Dendritic cell treated with granulocyte-macrophage colony-stimulating factor and Interleukin-4, amounts not matched to agents 40 ng/mL and 50 ng/mL, for 4 days (primary cell): ENCODE results near the gene ULBP1.
"Not testable (repeated sequence)": the region's sequence is repeated elsewhere in the genome, so short reads cannot be mapped to it uniquely, and the experiment has no call there.

Source experiments
- H3K27ac Mint-ChIP-seq: one replicate; pipeline ENCODE4 v1.8.0; 2022; ENCODE audit warnings: mild to moderate bottlenecking, mixed read lengths
- H3K27me3 Mint-ChIP-seq: one replicate; pipeline ENCODE4 v1.8.0; 2022; ENCODE audit warnings: mild to moderate bottlenecking, mixed read lengths
- H3K36me3 Mint-ChIP-seq: one replicate; pipeline ENCODE4 v1.8.0; 2022; ENCODE audit warnings: low read depth, mixed read lengths
- H3K4me1 Mint-ChIP-seq: one replicate; pipeline ENCODE4 v1.8.0; 2022; ENCODE audit warnings: low read depth, mixed read lengths
- H3K4me3 Mint-ChIP-seq: one replicate; pipeline ENCODE4 v1.8.0; 2022; ENCODE audit warnings: mild to moderate bottlenecking, moderate library complexity, mixed read lengths
- H3K9me3 Mint-ChIP-seq: one replicate; pipeline ENCODE4 v1.8.0; 2022; ENCODE audit warnings: mixed read lengths
- intact Hi-C: fragments of 100-400 bp; cut with micrococcal nuclease; formaldehyde crosslinking; loops from one replicate; pipeline ENCODE4 v1.15.0; 2022

Gene ULBP1

GRCh38 chr6:149963462-149964307 is at the start of gene ULBP1:
ULBP1 (plus strand) TSS chr6:149963943; CDS start chr6:149964050, 107 bp downstream.
- Mint-ChIP-seq H3K4me3 (peak within 1 kb of the TSS; percentile 76), H3K27me3 (peaks cover 86% of the 10 kb centered on the region), H3K36me3 (no peaks in the 10 kb centered on the region), H3K4me1 (peaks cover 29% of the 10 kb centered on the region), H3K9me3 (no peaks in the 10 kb centered on the region), H3K27ac (peak within 1 kb of the TSS; percentile 82)
- intact Hi-C loops = loop anchor here (2.0 kb wide), 1 partner anchor 41 kb away; no protein-coding TSS in a partner anchor

- no peaks in the 10 kb centered on the region for H3K4me1 Mint-ChIP-seq
- H3K4me3 Mint-ChIP-seq = no peak overlapping the region
- H3K27ac Mint-ChIP-seq = no peak overlapping the region
- intact Hi-C loops = no loop called here
- no peaks in the 10 kb centered on the region for H3K9me3 Mint-ChIP-seq
- H3K36me3 Mint-ChIP-seq = no peaks in the 10 kb centered on the region
- peaks cover 28% of the 10 kb centered on the region for H3K27me3 Mint-ChIP-seq
Observed at GRCh38 chr6:149915970-149916865, 47.5 kb upstream of the ULBP1 start.

GRCh38 chr6:149917679-149918078 is 46.1 kb upstream of the ULBP1 start:
- intact Hi-C loops = no loop called here

GRCh38 chr6:149918151-149918905 is 45.4 kb upstream of the ULBP1 start:
- intact Hi-C loops = no loop called here
- Mint-ChIP-seq H3K27me3 (peaks cover 46% of the 10 kb centered on the region), H3K36me3 (no peaks in the 10 kb centered on the region), H3K4me1 (peaks cover 15% of the 10 kb centered on the region), H3K9me3 (no peaks in the 10 kb centered on the region), H3K4me3 (no peak overlapping the region), H3K27ac (no peak overlapping the region)

More at GRCh38 chr6:149917679-149918078, 46.1 kb upstream of the ULBP1 start:
- H3K27me3 Mint-ChIP-seq = peaks cover 43% of the 10 kb centered on the region
- no peak overlapping the region for H3K4me3 Mint-ChIP-seq
- H3K9me3 Mint-ChIP-seq = no peaks in the 10 kb centered on the region
- no peak overlapping the region for H3K27ac Mint-ChIP-seq
- H3K4me1 Mint-ChIP-seq = peaks cover 9% of the 10 kb centered on the region
- H3K36me3 Mint-ChIP-seq = no peaks in the 10 kb centered on the region

GRCh38 chr6:149919126-149919833 is 44.5 kb upstream of the ULBP1 start:
- H3K36me3 Mint-ChIP-seq, H3K9me3 Mint-ChIP-seq, H3K27ac Mint-ChIP-seq, H3K4me3 Mint-ChIP-seq, intact Hi-C loops: not testable (repeated sequence)
- peaks cover 18% of the 10 kb centered on the region for H3K4me1 Mint-ChIP-seq
- peaks cover 55% of the 10 kb centered on the region for H3K27me3 Mint-ChIP-seq

- Mint-ChIP-seq H3K27ac (no peak overlapping the region), H3K36me3 (no peaks in the 10 kb centered on the region), H3K4me1 (peaks cover 18% of the 10 kb centered on the region), H3K27me3 (peaks cover 60% of the 10 kb centered on the region), H3K4me3 (no peak overlapping the region), H3K9me3 (no peaks in the 10 kb centered on the region)
- intact Hi-C loops = no loop called here
Observed at GRCh38 chr6:149919834-149920225, 43.9 kb upstream of the ULBP1 start.

GRCh38 chr6:149921361-149921760 is 42.4 kb upstream of the ULBP1 start:
- intact Hi-C loops = no loop called here
- H3K9me3 Mint-ChIP-seq = no peaks in the 10 kb centered on the region
- peaks cover 31% of the 10 kb centered on the region for H3K4me1 Mint-ChIP-seq
- H3K27me3 Mint-ChIP-seq = peaks cover 75% of the 10 kb centered on the region
- no peak overlapping the region for H3K27ac Mint-ChIP-seq
- H3K4me3 Mint-ChIP-seq = no peak overlapping the region
- no peaks in the 10 kb centered on the region for H3K36me3 Mint-ChIP-seq

- Mint-ChIP-seq H3K27me3 (peaks cover 78% of the 10 kb centered on the region), H3K4me1 (peaks cover 33% of the 10 kb centered on the region)
- H3K36me3 Mint-ChIP-seq, H3K4me3 Mint-ChIP-seq, H3K27ac Mint-ChIP-seq, H3K9me3 Mint-ChIP-seq: not testable (repeated sequence)
- intact Hi-C loops = loop anchor here (2.0 kb wide), 1 partner anchor 57 kb away; the partner anchor contains the start of gene LRP11
Observed at GRCh38 chr6:149922091-149922490, 41.7 kb upstream of the ULBP1 start.

- Mint-ChIP-seq H3K4me3 (peak within 1 kb of the TSS; percentile 72), H3K36me3 (no peaks in the 10 kb centered on the region), H3K9me3 (no peaks in the 10 kb centered on the region), H3K27ac (peak within 1 kb of the TSS; percentile 53), H3K4me1 (peaks cover 33% of the 10 kb centered on the region), H3K27me3 (peaks cover 82% of the 10 kb centered on the region)
- intact Hi-C loops = loop anchor here (2.0 kb wide), 1 partner anchor 58 kb away; the partner anchor contains the start of gene LRP11
Observed at GRCh38 chr6:149922642-149923326, 41.0 kb upstream of the ULBP1 start, which contains the start of gene RAET1G. RAET1G (minus strand) TSS chr6:149923121; CDS start chr6:149923010, 111 bp downstream.

GRCh38 chr6:149923327-149923986 is 40.3 kb upstream of the ULBP1 start:
- H3K9me3 Mint-ChIP-seq = no peaks in the 10 kb centered on the region
- H3K27ac Mint-ChIP-seq = peak overlapping the region; percentile 53
- peak overlapping the region; percentile 72 for H3K4me3 Mint-ChIP-seq
- intact Hi-C loops = loop anchor here (2.0 kb wide), 1 partner anchor 59 kb away; the partner anchor contains the start of gene LRP11
- no peaks in the 10 kb centered on the region for H3K36me3 Mint-ChIP-seq
- peaks cover 33% of the 10 kb centered on the region for H3K4me1 Mint-ChIP-seq
- H3K27me3 Mint-ChIP-seq = peaks cover 87% of the 10 kb centered on the region

- H3K4me1 Mint-ChIP-seq = peaks cover 33% of the 10 kb centered on the region
- H3K9me3 Mint-ChIP-seq = no peaks in the 10 kb centered on the region
- H3K36me3 Mint-ChIP-seq = no peaks in the 10 kb centered on the region
- H3K27ac Mint-ChIP-seq = no peak overlapping the region
- no peak overlapping the region for H3K4me3 Mint-ChIP-seq
- intact Hi-C loops = no loop called here
- peaks cover 87% of the 10 kb centered on the region for H3K27me3 Mint-ChIP-seq
Observed at GRCh38 chr6:149924206-149924932, 39.4 kb upstream of the ULBP1 start.

GRCh38 chr6:149924933-149925252 is 38.9 kb upstream of the ULBP1 start:
- Mint-ChIP-seq H3K4me1 (peaks cover 33% of the 10 kb centered on the region), H3K4me3 (no peak overlapping the region), H3K36me3 (no peaks in the 10 kb centered on the region), H3K9me3 (no peaks in the 10 kb centered on the region), H3K27ac (no peak overlapping the region), H3K27me3 (peaks cover 90% of the 10 kb centered on the region)
- intact Hi-C loops = loop anchor here (5.0 kb wide), 1 partner anchor 203 kb away; no protein-coding TSS in a partner anchor
